Gastroesophageal sphincter (tissue), 4 donors: ENCODE results near the gene MPDU1. TPM values are rescaled to one million over a fixed set of nuclear protein-coding genes. Genes with fewer than 3 reads are reported as not detected.

ENCODE experiments used
- ATAC-seq: fragments of 150-250 bp; one replicate; pipeline ENCODE4 v1.9.1; 2016; ENCODE audit warnings: mild to moderate bottlenecking, moderate library complexity
- H3K27ac ChIP-seq, 4 donors: fragments of 200-600 bp; sonication (generic) in 3 of 4; 1 replicate in 3 of 4; 2 replicates in 1 of 4; pipeline ENCODE4 v1.5.1; 2016 to 2019
- H3K27me3 ChIP-seq: fragments of 200-600 bp; sonication (generic); one replicate; pipeline ENCODE4 v1.5.1; 2019
- H3K36me3 ChIP-seq, 2 donors: fragments of 200-600 bp; sonication (generic); one replicate each; pipeline ENCODE4 v1.5.1; 2019; ENCODE audit warnings: control low read depth in 1 of 2
- H3K4me1 ChIP-seq, 3 donors: fragments of 200-600 bp; sonication (generic); 1 replicate in 2 of 3; 2 replicates in 1 of 3; pipeline ENCODE4 v1.5.1; 2016 to 2019; ENCODE audit warnings: control low read depth in 2 of 3
- H3K4me3 ChIP-seq, 2 donors: fragments of 200-600 bp; sonication (generic); one replicate each; pipeline ENCODE4 v1.5.1; 2019; ENCODE audit warnings: mild to moderate bottlenecking in 1 of 2, moderate library complexity in 1 of 2
- H3K9me3 ChIP-seq, 3 donors: fragments of 200-600 bp; sonication (generic); one replicate each; pipeline ENCODE4 v1.5.1; 2017 to 2019; ENCODE audit warnings: control low read depth in 2 of 3
- EP300 ChIP-seq: sonication (generic); formaldehyde crosslinking; IDR thresholded peaks from one replicate; pipeline ENCODE4 v1.6.1; 2017; ENCODE audit warnings: antibody characterized with exemption, mild to moderate bottlenecking
- POLR2A ChIP-seq, 2 donors: fragments of 450-650 bp; IDR thresholded peaks; one replicate each; pipeline ENCODE4 v1.6.1; 2017; ENCODE audit warnings: antibody characterized with exemption in 2 of 2, mild to moderate bottlenecking in 2 of 2, moderate library complexity in 1 of 2
- POLR2AphosphoS5 ChIP-seq: sonication (generic); formaldehyde crosslinking; IDR thresholded peaks from one replicate; pipeline ENCODE4 v1.6.1; 2017; ENCODE audit warnings: antibody characterized with exemption
- WGBS, 2 donors: methylation state at CpG; one replicate each; pipeline ENCODE4 v1.1.5; 2018; ENCODE audit warnings: low coverage in 1 of 2; 5-methylcytosine and 5-hydroxymethylcytosine counted together
- total RNA-seq, 4 donors: library from RNA; depleted of rRNA; stranded (reverse); fragments of >200 nt; gene quantifications; one replicate each; pipeline ENCODE4 v1.1.0, GENCODE V29; 2016
- TF ChIP-seq, protein P1 (sequence below), 4 experiments: fragments of 200-600 bp in 2 of 4; fragments of 450-650 bp in 2 of 4; sonication (generic) in 1 of 4; IDR thresholded peaks; one replicate each; pipeline ENCODE4 v1.5.1; 2017 to 2019; ENCODE audit warnings: antibody characterized with exemption in 4 of 4, mild to moderate bottlenecking in 2 of 4, moderate library complexity in 2 of 4

MPDU1 gene
- total RNA-seq, 4 donors from 2014 or later = 38.1 to 66.5 (median 51.2) TPM

DNA sequence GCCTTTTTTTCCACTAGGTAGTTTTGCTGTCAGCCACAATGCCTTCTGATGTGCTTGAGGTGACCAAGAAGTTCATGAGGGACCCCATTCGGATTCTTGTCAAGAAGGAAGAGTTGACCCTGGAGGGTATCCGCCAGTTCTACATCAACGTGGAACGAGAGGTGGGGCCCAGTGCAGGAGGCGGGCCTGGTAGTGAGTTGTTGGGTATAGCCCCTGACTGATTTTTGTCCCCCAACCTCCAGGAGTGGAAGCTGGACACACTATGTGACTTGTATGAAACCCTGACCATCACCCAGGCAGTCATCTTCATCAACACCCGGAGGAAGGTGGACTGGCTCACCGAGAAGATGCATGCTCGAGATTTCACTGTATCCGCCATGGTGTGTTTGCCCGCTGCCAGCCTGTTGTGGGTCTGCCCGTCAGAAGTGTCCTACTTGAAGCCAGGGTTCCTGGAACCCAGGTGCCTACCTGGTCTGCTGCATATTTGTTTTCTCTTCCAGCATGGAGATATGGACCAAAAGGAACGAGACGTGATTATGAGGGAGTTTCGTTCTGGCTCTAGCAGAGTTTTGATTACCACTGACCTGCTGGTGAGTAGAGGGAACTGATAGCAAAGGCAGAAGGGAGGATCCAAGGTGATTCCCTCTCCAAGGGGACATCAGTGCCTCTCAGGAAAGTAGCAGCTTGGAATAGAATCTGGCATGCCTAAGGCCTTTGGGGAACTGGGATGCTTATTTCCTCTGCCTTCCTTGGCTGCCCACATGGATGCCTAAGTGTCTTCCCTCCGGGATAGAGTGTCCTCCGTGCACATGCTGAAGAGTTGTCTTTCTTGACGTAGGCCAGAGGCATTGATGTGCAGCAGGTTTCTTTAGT is 6.1 kb upstream of the MPDU1 start:
- peaks cover 0 to 88% (median 33%) of the 10 kb centered on the region in 3 donors for H3K4me1 ChIP-seq
- H3K4me3 ChIP-seq = no peak overlapping the region
- peaks cover 0 to 54% of the 10 kb centered on the region in 2 donors for H3K36me3 ChIP-seq
- 64 to 66% methylated on average over 8 to 12 of the region's 17 CpGs for WGBS, 2 donors
- no peak for ATAC-seq
- peak overlapping the region in 2 of 4 donors; percentile 20 to 92 for H3K27ac ChIP-seq
- no peaks in the 10 kb centered on the region for H3K27me3 ChIP-seq
- TF ChIP-seq, protein P1, sequence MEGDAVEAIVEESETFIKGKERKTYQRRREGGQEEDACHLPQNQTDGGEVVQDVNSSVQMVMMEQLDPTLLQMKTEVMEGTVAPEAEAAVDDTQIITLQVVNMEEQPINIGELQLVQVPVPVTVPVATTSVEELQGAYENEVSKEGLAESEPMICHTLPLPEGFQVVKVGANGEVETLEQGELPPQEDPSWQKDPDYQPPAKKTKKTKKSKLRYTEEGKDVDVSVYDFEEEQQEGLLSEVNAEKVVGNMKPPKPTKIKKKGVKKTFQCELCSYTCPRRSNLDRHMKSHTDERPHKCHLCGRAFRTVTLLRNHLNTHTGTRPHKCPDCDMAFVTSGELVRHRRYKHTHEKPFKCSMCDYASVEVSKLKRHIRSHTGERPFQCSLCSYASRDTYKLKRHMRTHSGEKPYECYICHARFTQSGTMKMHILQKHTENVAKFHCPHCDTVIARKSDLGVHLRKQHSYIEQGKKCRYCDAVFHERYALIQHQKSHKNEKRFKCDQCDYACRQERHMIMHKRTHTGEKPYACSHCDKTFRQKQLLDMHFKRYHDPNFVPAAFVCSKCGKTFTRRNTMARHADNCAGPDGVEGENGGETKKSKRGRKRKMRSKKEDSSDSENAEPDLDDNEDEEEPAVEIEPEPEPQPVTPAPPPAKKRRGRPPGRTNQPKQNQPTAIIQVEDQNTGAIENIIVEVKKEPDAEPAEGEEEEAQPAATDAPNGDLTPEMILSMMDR (IDR thresholded peaks at IDR 0.05) = no peak
- TF ChIP-seq POLR2A (IDR thresholded peaks at IDR 0.05) (no peak), EP300 (no peak), POLR2AphosphoS5 (no peak)
- H3K9me3 ChIP-seq = no peaks in the 10 kb centered on the region

DNA sequence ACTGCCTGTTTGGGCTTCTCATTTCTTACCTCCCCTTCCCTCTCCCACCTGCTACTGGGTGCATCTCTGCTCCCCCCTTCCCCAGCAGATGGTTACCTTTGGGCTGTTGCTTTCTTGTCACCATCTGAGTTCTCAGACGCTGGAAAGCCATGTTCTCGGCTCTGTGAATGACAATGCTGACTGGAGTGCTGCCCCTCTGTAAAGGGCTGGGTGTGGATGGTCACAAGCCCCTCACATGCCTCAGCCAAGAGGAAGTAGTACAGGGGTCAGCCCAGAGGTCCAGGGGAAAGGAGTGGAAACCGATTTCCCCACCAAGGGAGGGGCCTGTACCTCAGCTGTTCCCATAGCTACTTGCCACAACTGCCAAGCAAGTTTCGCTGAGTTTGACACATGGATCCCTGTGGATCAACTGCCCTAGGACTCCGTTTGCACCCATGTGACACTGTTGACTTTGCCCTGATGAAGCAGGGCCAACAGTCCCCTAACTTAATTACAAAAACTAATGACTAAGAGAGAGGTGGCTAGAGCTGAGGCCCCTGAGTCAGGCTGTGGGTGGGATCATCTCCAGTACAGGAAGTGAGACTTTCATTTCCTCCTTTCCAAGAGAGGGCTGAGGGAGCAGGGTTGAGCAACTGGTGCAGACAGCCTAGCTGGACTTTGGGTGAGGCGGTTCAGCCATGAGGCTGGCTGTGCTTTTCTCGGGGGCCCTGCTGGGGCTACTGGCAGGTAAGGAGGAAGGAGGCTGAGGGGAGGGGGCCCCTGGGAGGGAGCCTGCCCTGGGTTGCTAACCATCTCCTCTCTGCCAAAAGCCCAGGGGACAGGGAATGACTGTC is 4.4 kb upstream of the MPDU1 start, which contains the start of gene CD68:
Gene CD68 (plus strand): TSS at position 638 of the 833 bp plus-strand sequence. CDS start 40 bp downstream, at position 678.
- 0% methylated on average over 1 of the region's 7 CpGs; no CpG with 5 or more reads in 1 of the 2 donors for WGBS, 2 donors
- peaks cover 2 to 92% (median 39%) of the 10 kb centered on the region in 3 donors for H3K4me1 ChIP-seq
- peak within 1 kb of the TSS in 1 of 2 donors; percentile 64 for H3K4me3 ChIP-seq
- peak within 1 kb of the TSS; percentile 26 to 94 (median 84) for H3K27ac ChIP-seq
- peak; percentile 65 for ATAC-seq
- no peaks in the 10 kb centered on the region for H3K9me3 ChIP-seq
- peaks cover 0 to 49% of the 10 kb centered on the region in 2 donors for H3K36me3 ChIP-seq
- no peaks in the 10 kb centered on the region for H3K27me3 ChIP-seq
- peak; percentile 49 to 53 for TF ChIP-seq POLR2A (IDR thresholded peaks at IDR 0.05)
- no peak for TF ChIP-seq EP300
- peak; percentile 89 for TF ChIP-seq POLR2AphosphoS5
- TF ChIP-seq, protein P1 (IDR thresholded peaks at IDR 0.05) = no peak

DNA sequence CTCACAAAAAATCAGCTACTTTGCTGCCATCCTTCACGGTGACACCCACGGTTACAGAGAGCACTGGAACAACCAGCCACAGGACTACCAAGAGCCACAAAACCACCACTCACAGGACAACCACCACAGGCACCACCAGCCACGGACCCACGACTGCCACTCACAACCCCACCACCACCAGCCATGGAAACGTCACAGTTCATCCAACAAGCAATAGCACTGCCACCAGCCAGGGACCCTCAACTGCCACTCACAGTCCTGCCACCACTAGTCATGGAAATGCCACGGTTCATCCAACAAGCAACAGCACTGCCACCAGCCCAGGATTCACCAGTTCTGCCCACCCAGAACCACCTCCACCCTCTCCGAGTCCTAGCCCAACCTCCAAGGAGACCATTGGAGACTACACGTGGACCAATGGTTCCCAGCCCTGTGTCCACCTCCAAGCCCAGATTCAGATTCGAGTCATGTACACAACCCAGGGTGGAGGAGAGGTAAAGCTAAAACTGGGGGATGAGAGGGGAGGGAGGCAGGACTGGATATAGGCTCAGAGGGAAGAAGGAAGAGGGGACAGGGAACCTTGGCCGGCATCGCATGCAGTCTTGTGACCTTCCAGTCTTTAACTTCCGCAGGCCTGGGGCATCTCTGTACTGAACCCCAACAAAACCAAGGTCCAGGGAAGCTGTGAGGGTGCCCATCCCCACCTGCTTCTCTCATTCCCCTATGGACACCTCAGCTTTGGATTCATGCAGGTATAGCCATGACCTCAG is 3.6 kb upstream of the MPDU1 start:
- peaks cover 2 to 92% (median 39%) of the 10 kb centered on the region in 3 donors for H3K4me1 ChIP-seq
- 76 to 91% methylated on average over 4 to 6 of the region's 12 CpGs for WGBS, 2 donors
- peak overlapping the region; percentile 26 to 94 (median 84) for H3K27ac ChIP-seq
- H3K27me3 ChIP-seq = no peaks in the 10 kb centered on the region
- H3K9me3 ChIP-seq = no peaks in the 10 kb centered on the region
- ATAC-seq = no peak
- peaks cover 0 to 41% of the 10 kb centered on the region in 2 donors for H3K36me3 ChIP-seq
- H3K4me3 ChIP-seq = peak overlapping the region in 1 of 2 donors; percentile 64
- TF ChIP-seq EP300 = no peak
- TF ChIP-seq, protein P1 (IDR thresholded peaks at IDR 0.05) = no peak
- no peak for TF ChIP-seq POLR2A (IDR thresholded peaks at IDR 0.05)
- TF ChIP-seq POLR2AphosphoS5 = no peak
